Measurements from ENCODE around the gene NSD1. TPM values are rescaled to one million over a fixed set of nuclear protein-coding genes. Genes with fewer than 3 reads are reported as not detected.
"Not testable (repeated sequence)": the region's sequence is repeated elsewhere in the genome, so short reads cannot be mapped to it uniquely, and the experiment has no call there.

Gene NSD1
- total and polyA plus RNA-seq, 2 donors (not counting 1 experiment from before 2014, with no cell fraction given) = 19.3 to 52.8 TPM

- Histone ChIP-seq H3K4me1 (ENCODE audit: control insufficient read depth, extremely low read depth, insufficient read depth, low read length) (peaks cover 15% of the 10 kb centered on the region), H3K36me3 (ENCODE audit: control insufficient read depth, insufficient read depth, low read length) (peaks cover 30% of the 10 kb centered on the region)
These were observed 171.0 kb downstream of the NSD1 start for GRCh38 chr5:177304392-177305119.

GRCh38 chr5:177306103-177306640 lies 172.6 kb downstream of the NSD1 start:
- H3K27me3 ChIP-seq (ENCODE audit: control insufficient read depth, insufficient read depth, low read length); DNase-seq (ENCODE audit: low read depth in 2 of 2); H3K9me3 ChIP-seq (ENCODE audit: control insufficient read depth, insufficient read depth, low read depth, low read length); H2AFZ ChIP-seq (ENCODE audit: low read length); H4K20me1 ChIP-seq (ENCODE audit: control insufficient read depth, extremely low read depth, insufficient read depth, low read length); H3K4me2 ChIP-seq (ENCODE audit: extremely low read depth, insufficient read depth, low read length); H3K9ac ChIP-seq (ENCODE audit: insufficient read depth, low read length); H3K27ac ChIP-seq (ENCODE audit: insufficient read depth, low read length); H3K4me3 ChIP-seq (replicated peaks in 1 of 4; ENCODE audit: control extremely low read depth in 1 of 4, insufficient read depth in 1 of 4, low read depth in 3 of 4, low read length in 4 of 4): not testable (repeated sequence)
- H3K79me2 ChIP-seq (ENCODE audit: control insufficient read depth, insufficient read depth, low read length) = peaks cover 54% of the 10 kb centered on the region
- H3K4me1 ChIP-seq (ENCODE audit: control insufficient read depth, extremely low read depth, insufficient read depth, low read length) = peaks cover 18% of the 10 kb centered on the region
- peaks cover 30% of the 10 kb centered on the region for H3K36me3 ChIP-seq (ENCODE audit: control insufficient read depth, insufficient read depth, low read length)

More at GRCh38 chr5:177304392-177305119, 171.0 kb downstream of the NSD1 start:
- TF ChIP-seq CTCF (conservative IDR thresholded peaks at IDR 0.05 in 1 of 2, IDR thresholded peaks at IDR 0.05 in 1 of 2; ENCODE audit: low read depth in 1 of 2, low read length in 2 of 2) (no peak), EZH2 (IDR thresholded peaks at IDR 0.05; ENCODE audit: low read length, missing control alignments) (no peak)
- peak in 1 of 2 donors; percentile 16 for DNase-seq (ENCODE audit: low read depth in 2 of 2)
- H2AFZ ChIP-seq (ENCODE audit: low read length) = no peak overlapping the region
- peak overlapping the region; percentile 56 to 95 (median 83) for H3K4me3 ChIP-seq (replicated peaks in 1 of 4; ENCODE audit: control extremely low read depth in 1 of 4, insufficient read depth in 1 of 4, low read depth in 3 of 4, low read length in 4 of 4)
- H3K27me3 ChIP-seq (ENCODE audit: control insufficient read depth, insufficient read depth, low read length) = no peaks in the 10 kb centered on the region
- peak overlapping the region; percentile 79 for H3K9ac ChIP-seq (ENCODE audit: insufficient read depth, low read length)
- no peaks in the 10 kb centered on the region for H4K20me1 ChIP-seq (ENCODE audit: control insufficient read depth, extremely low read depth, insufficient read depth, low read length)
- H3K79me2 ChIP-seq (ENCODE audit: control insufficient read depth, insufficient read depth, low read length) = peaks cover 43% of the 10 kb centered on the region
- no peaks in the 10 kb centered on the region for H3K9me3 ChIP-seq (ENCODE audit: control insufficient read depth, insufficient read depth, low read depth, low read length)
- peak overlapping the region; percentile 82 for H3K4me2 ChIP-seq (ENCODE audit: extremely low read depth, insufficient read depth, low read length)
- H3K27ac ChIP-seq (ENCODE audit: insufficient read depth, low read length) = peak overlapping the region; percentile 84

- no peak for TF ChIP-seq EZH2 (IDR thresholded peaks at IDR 0.05; ENCODE audit: low read length, missing control alignments)
- Histone ChIP-seq H3K27me3 (ENCODE audit: control insufficient read depth, insufficient read depth, low read length) (no peaks in the 10 kb centered on the region), H3K4me1 (ENCODE audit: control insufficient read depth, extremely low read depth, insufficient read depth, low read length) (peaks cover 17% of the 10 kb centered on the region), H3K36me3 (ENCODE audit: control insufficient read depth, insufficient read depth, low read length) (peaks cover 24% of the 10 kb centered on the region), H3K27ac (ENCODE audit: insufficient read depth, low read length) (peak overlapping the region; percentile 4), H3K9me3 (ENCODE audit: control insufficient read depth, insufficient read depth, low read depth, low read length) (no peaks in the 10 kb centered on the region), H3K79me2 (ENCODE audit: control insufficient read depth, insufficient read depth, low read length) (peaks cover 58% of the 10 kb centered on the region), H2AFZ (ENCODE audit: low read length) (no peak overlapping the region), H3K4me3 (replicated peaks in 1 of 4; ENCODE audit: control extremely low read depth in 1 of 4, insufficient read depth in 1 of 4, low read depth in 3 of 4, low read length in 4 of 4) (no peak overlapping the region), H3K9ac (ENCODE audit: insufficient read depth, low read length) (no peak overlapping the region), H4K20me1 (ENCODE audit: control insufficient read depth, extremely low read depth, insufficient read depth, low read length) (no peaks in the 10 kb centered on the region), H3K4me2 (ENCODE audit: extremely low read depth, insufficient read depth, low read length) (no peak overlapping the region)
- peak in 1 of 2 donors; percentile 6 for DNase-seq (ENCODE audit: low read depth in 2 of 2)
These were observed 173.3 kb downstream of the NSD1 start for GRCh38 chr5:177306674-177307543.

Measured in fibroblast of lung (primary cell).